ENCODE data around the gene NCOA6.

NCOA6 gene

GRCh38 chr20:34703061-34703423, 122.4 kb downstream of the NCOA6 start:
- Histone ChIP-seq H3F3A (ENCODE audit: control insufficient read depth, insufficient read depth) (peaks cover 11% of the 10 kb centered on the region), H3K4me3 (ENCODE audit: low read length) (peak overlapping the region; percentile 85), H3K4me1 (ENCODE audit: control insufficient read depth, low read length) (peaks cover 19% of the 10 kb centered on the region), H3K4me2 (ENCODE audit: low read length) (peak overlapping the region; percentile 97), H3K79me2 (ENCODE audit: control insufficient read depth, low read length) (no peaks in the 10 kb centered on the region), H3K27ac (ENCODE audit: low read depth, low read length) (no peak overlapping the region), H4K20me1 (ENCODE audit: control insufficient read depth, insufficient read depth, low read depth, low read length) (no peaks in the 10 kb centered on the region), H3K36me3 (ENCODE audit: control insufficient read depth, low read length) (no peaks in the 10 kb centered on the region), H3K27me3 (ENCODE audit: control insufficient read depth, low read length) (peaks cover 14% of the 10 kb centered on the region), H3K9me2 (replicated peaks; ENCODE audit: control insufficient read depth, low read length) (no peaks in the 10 kb centered on the region), H3K9me3 (ENCODE audit: control insufficient read depth, insufficient read depth, low read length) (no peaks in the 10 kb centered on the region)
- no peak for TF ChIP-seq CTCF (IDR thresholded peaks at IDR 0.05; ENCODE audit: low read depth, low read length, poor library complexity, severe bottlenecking)
- no peak for TF ChIP-seq EZH2phosphoT487 (IDR thresholded peaks at IDR 0.05; ENCODE audit: borderline replicate concordance, low read length)

GRCh38 chr20:34701405-34702085, 123.9 kb downstream of the NCOA6 start:
- no peaks in the 10 kb centered on the region for H4K20me1 ChIP-seq (ENCODE audit: control insufficient read depth, insufficient read depth, low read depth, low read length)
- no peaks in the 10 kb centered on the region for H3K36me3 ChIP-seq (ENCODE audit: control insufficient read depth, low read length)
- peaks cover 4% of the 10 kb centered on the region; the same call in 1 of the 2 replicates for H3F3A ChIP-seq (ENCODE audit: control insufficient read depth, insufficient read depth)
- H3K9me3 ChIP-seq (ENCODE audit: control insufficient read depth, insufficient read depth, low read length), result no peaks in the 10 kb centered on the region
- no peak overlapping the region for H3K4me3 ChIP-seq (ENCODE audit: low read length)
- H3K4me2 ChIP-seq (ENCODE audit: low read length), result no peak overlapping the region
- no peak overlapping the region for H3K27ac ChIP-seq (ENCODE audit: low read depth, low read length)
- H3K79me2 ChIP-seq (ENCODE audit: control insufficient read depth, low read length), result no peaks in the 10 kb centered on the region
- no peak for TF ChIP-seq EZH2phosphoT487 (IDR thresholded peaks at IDR 0.05; ENCODE audit: borderline replicate concordance, low read length)
- no peak for TF ChIP-seq CTCF (IDR thresholded peaks at IDR 0.05; ENCODE audit: low read depth, low read length, poor library complexity, severe bottlenecking)
- H3K4me1 ChIP-seq (ENCODE audit: control insufficient read depth, low read length), result peaks cover 17% of the 10 kb centered on the region
- no peaks in the 10 kb centered on the region for H3K9me2 ChIP-seq (replicated peaks; ENCODE audit: control insufficient read depth, low read length)
- peaks cover 21% of the 10 kb centered on the region for H3K27me3 ChIP-seq (ENCODE audit: control insufficient read depth, low read length)

- H3K4me1 ChIP-seq (ENCODE audit: control insufficient read depth, low read length), result peaks cover 7% of the 10 kb centered on the region
Measured at GRCh38 chr20:34693414-34693813, 132.0 kb downstream of the NCOA6 start.

More at GRCh38 chr20:34693414-34693813, 132.0 kb downstream of the NCOA6 start:
- no peaks in the 10 kb centered on the region for H3K36me3 ChIP-seq (ENCODE audit: control insufficient read depth, low read length)
- H3K9me2 ChIP-seq (replicated peaks; ENCODE audit: control insufficient read depth, low read length), result no peaks in the 10 kb centered on the region
- no peaks in the 10 kb centered on the region for H3K79me2 ChIP-seq (ENCODE audit: control insufficient read depth, low read length)
- no peaks in the 10 kb centered on the region for H4K20me1 ChIP-seq (ENCODE audit: control insufficient read depth, insufficient read depth, low read depth, low read length)
- no peak overlapping the region for H3K4me3 ChIP-seq (ENCODE audit: low read length)
- no peaks in the 10 kb centered on the region for H3K9me3 ChIP-seq (ENCODE audit: control insufficient read depth, insufficient read depth, low read length)
- H3K27ac ChIP-seq (ENCODE audit: low read depth, low read length), result no peak overlapping the region
- no peak overlapping the region for H3K4me2 ChIP-seq (ENCODE audit: low read length)
- peaks cover 9% of the 10 kb centered on the region for H3K27me3 ChIP-seq (ENCODE audit: control insufficient read depth, low read length)
- TF ChIP-seq EZH2phosphoT487 (IDR thresholded peaks at IDR 0.05; ENCODE audit: borderline replicate concordance, low read length) (no peak), CTCF (IDR thresholded peaks at IDR 0.05; ENCODE audit: low read depth, low read length, poor library complexity, severe bottlenecking) (no peak)
- no peaks in the 10 kb centered on the region for H3F3A ChIP-seq (ENCODE audit: control insufficient read depth, insufficient read depth)

Measured in DOHH2 (cell line).